ENCODE results near the gene JMY.

- TF ChIP-seq L3MBTL2 (conservative IDR thresholded peaks at IDR 0.05) (no peak), PKNOX1 (IDR thresholded peaks at IDR 0.05) (no peak)
Observed at GRCh38 chr5:79190235-79190529, 45.7 kb upstream of the JMY start.
